Germinal center (tissue), 1 donor: ENCODE data around the gene DOCK1.

Experiments
- DNase-seq: peaks from one replicate; pipeline ENCODE4 v3.0.0; 2012; ENCODE audit warnings: mixed read lengths, low spot score

The DOCK1 gene

DNA sequence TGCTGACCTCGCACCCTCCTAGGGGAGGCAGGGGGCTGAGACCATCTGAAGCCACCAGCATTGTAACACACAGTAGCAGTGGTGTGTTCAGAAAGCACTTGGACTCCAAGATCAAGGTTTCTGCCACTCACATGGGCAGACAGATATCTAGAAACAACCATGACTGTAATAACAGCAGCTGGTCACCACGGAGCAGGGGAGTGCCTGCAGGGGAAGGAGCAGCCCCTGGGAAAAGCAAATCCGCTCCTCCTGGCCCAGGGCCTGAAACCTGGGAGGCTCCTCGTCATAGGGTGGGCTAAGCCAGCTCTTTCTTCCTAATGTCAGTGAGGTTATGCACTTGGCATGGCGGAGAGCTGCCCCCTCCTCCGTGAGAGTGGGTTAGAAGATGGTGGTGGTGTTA, 409.6 kb downstream of the DOCK1 start:
- DNase-seq = no peak

DNA sequence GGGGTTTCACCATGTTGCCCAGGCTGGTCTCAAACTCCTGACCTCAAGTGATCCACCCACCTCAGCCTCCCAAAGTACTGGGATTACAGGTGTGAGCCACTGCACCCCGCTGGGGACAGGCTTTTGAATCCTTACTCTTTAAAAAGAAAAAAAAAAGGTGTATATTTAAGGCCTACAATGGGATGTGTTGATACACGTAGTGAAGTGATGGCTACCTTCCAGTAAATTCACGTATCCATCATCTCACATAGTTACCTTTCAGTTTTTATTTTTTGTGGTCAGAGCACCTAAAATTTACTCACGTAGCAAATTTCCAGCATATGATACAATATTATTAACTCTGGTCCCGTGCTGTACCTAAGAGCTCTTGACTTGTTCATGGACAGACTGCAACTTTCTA, 410.7 kb downstream of the DOCK1 start:
- no peak for DNase-seq

DNA sequence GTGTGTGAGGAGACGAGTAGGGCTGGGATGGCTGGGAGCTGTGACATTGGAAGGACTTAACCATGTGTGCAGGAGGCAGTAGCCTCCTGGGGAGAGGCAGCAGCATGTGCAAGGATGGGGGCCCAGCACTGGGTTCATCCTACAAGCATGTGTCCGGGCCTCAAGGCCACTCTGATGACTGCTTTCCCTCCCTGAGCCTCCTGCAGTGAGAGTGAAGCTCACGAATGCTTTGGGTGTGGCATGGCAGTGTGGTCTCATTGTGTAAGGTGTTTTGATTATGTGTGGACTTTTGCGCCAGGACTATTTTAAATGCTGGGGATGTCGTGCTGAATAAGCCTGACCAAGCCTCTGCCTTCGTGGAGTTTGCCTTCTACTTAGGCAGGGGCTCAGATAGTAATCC, 413.2 kb downstream of the DOCK1 start:
- DNase-seq = no peak

DNA sequence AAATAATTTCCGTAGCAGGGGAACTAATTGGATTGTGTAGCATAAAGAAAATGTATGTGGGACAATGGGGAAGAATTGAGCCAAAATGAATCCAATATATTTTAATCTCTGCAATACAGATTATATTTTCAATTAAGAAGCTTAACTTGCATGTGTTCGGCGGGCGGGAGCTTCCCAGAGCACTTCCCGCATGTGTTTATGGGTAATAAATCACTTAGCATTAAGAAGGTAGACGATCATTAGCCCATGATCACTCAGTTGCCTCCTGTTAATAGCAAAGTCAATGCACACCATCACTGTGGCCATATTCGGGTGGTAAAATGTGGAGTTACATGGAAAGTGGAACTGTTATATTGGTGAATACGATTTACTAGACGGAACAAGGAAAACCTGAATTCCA, 414.0 kb downstream of the DOCK1 start:
- DNase-seq = no peak

DNA sequence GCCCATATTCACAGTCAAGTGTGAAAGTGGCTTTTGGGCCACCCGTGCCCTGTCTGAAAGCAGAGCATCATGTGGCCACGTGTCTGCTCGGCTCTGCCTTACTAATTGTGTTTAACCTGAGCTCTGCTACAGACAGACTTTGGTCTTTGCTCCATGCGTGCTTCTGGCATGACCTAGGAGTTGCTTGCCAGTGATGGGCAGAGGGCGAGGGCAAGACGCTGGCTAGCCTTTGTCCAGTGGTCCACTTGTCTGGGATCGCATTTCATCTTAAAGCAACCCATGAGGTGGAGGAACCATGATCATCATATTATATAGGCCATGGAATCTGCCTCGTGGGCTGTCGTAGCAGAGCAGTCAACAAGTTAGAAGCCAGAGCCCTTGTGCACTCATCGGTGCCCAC, 414.5 kb downstream of the DOCK1 start:
- no peak for DNase-seq

DNA sequence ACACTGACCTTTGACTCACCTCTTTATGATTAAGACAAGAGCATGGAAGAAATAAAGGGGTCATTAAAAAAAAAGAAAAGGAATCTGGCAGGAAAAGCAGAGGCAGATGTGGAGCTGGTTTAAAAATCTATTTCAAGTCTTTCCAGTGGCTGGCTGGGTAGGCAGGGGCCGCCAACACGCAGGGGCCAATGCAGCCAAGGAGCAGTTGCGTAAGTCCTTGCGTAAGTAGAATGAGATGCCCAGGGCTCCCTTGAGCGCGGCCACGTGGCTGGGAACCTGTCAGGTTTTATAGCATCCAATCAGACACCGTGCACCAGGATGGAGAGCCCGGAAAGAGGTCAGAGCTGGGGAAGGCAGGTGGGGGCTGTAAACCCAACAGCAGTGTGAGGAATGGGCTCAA, 414.9 kb downstream of the DOCK1 start:
- DNase-seq = no peak

DNA sequence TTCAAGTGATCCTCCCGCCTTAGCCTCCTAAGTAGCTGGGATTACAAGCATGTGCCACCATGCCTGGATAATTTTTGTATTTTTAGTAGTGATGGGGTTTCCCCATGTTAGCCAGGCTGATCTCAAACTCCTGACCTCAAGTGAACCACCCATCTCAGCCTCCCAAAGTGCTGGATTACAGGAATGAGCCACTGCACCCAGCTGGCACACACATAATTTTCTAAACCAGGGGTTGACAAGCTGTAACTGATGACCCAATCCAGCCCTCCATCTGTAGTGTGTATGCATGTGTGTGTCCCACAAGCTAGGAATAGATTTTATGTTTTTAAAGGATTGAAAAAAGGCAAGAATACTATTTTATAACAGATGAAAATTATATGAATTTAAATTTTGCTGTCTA, 417.1 kb downstream of the DOCK1 start:
- no peak for DNase-seq

DNA sequence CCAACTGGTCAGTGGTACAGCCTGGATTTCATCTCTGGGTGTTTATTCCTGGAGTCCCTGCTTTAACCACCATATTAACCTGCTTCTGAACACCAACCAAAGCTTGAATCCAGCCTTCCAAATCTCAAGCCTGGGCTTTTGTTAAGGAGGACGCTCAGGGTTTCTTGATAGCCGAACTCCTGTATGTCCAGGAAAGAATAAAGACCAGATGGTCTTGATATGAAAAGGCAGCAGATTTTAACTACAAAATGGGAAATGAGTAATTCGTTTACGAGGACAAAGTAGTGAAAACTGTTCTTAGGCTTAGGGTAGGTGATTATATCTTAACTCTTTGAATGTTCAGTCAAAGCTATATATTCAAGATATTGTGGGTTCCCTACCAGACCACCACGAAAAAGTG, 420.3 kb downstream of the DOCK1 start:
- DNase-seq = no peak

DNA sequence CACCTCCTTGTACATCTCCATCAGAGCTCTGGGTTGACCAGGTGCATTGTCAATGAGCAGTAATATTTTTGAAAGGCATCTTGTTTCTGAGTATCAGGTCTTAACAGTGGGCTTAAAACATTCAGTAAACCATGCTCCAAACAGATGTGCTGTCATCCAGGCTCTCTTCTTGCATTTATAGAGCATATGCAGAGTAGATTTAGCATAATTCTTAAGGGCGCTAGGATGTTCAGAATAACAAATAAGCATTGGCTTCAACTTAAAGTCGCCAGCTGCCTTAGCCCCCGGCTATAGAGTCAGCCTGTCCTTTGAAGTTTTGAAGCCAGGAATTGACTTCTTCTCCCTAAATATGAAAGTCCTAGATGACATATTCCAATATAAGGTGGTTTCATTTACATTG, 421.7 kb downstream of the DOCK1 start:
- DNase-seq = no peak

DNA sequence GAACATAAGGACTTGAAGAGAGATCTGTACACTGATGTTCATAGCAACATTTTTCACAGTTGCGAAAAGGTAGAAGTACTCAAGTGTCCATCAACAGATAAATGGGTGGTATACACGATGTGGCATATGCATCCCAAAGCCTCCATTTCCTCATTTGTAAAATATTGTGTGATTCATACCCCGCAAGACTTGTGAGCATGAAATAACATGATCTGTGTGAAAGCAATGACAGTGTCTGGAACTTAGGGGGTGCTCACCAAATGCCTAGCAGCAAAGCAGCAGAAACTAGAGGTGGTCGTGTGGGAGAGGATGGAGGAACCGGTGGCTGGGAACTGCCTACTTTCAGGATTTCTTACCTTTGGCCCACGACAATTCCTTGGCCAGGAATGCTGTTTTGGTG, 426.5 kb downstream of the DOCK1 start:
- DNase-seq = no peak

DNA sequence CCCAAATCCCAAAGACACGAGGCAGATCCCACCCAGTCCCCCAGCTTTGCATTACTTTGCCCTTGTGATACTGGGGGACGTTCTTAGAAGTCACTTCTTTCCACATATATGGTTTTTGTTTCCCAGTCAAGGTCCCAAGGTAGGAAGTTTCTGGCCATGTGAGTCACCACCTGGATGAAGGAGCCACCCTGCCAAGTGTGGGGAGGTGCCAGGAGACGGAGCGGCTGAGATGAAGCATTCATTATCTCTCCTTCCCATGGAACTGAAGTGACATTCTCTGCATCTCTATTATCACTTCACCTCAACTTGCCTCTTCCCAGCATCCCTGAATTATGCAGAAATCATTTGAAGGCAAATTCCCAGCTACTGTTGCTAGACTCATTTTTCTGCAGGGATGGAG, 427.4 kb downstream of the DOCK1 start:
- no peak for DNase-seq

DNA sequence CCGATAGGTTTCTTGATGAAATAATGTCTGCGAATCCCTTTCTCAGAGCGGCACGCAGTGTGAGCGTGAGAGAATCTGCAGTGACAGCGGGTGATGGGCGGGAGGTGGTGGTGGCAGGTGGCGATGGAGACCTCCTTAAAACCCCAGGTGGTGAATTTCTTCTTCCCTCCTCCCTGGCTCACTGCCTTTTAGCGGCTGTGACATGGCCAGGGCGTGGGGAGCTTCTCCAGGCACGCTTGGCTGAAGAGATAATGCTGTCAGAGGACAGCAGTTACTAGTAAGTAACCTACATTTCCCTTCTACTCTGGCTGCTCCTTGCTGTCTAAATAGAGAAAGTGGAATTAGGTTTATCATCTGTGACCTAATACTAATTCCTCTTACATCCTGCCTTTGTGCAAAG, 432.6 kb downstream of the DOCK1 start:
- no peak for DNase-seq

DNA sequence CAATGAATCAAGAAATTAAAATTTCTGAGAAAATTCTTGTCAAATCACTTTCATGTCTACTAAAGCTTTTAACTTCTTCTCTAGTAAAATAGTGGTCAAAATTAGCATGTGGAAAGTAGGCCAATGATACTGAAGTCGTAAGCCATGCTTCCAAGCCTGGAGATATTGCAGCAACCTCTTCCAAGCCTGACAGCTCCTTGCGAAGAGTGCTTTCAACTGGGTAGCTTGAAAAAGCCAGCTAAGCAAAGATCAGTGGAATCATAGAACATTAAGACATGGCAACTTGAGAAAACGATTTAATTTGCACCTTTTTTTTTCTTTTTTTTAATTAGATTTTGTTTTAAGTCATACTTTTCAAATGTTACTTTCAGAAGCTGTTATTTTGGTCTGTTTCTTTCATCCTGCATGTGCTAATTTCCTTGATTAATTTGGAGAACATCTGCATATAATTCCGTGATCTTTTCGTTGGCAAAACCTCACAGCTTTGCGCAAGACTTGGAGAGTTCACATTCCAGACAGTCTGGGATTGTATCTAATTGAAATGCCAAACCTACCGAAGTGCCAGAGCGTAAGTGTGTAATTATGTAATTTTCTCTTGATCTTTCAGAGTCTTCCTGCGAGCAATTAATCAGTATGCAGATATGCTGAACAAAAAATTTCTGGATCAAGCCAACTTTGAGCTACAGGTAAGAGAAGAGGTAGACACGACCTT, 433.3 kb downstream of the DOCK1 start:
- no peak for DNase-seq

DNA sequence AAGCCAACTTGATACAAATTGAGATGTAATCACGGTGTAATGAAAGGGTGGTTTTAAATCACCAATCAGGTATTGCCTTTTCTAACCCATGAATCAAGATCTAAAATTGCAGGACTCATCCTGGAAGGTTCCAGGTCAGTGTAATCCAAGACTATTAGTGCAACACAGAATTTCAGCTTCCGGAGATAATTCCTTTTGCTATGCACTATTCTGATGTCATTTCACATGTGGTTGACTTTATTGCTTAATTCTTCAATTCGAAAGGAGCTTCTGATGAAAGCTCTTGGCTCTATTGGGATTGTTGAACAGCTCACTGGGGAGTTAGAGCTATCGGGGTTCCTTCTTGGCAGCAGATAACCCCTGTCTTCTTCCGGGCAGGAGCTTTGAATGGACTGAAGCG, 438.6 kb downstream of the DOCK1 start:
- DNase-seq = no peak

DNA sequence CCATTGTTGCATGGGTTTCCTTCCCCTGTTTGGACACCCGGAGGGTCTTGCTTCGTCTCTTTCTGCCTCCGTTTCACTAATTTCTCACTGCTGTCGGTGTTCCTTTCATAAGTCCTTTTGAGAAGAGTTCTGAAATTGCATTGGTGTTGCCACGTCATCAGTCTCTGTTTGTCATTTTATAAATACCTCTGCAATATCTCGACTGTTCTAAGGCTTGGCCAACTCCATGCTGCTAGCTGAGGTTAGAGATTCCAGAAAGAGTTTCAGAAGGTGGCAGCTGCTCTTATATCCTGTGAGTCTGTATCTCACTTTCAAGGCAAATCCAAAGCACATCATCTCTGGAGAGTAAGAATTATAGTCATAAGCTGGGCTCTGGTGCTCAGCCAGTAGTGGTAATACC, 439.1 kb downstream of the DOCK1 start:
- DNase-seq = no peak

DNA sequence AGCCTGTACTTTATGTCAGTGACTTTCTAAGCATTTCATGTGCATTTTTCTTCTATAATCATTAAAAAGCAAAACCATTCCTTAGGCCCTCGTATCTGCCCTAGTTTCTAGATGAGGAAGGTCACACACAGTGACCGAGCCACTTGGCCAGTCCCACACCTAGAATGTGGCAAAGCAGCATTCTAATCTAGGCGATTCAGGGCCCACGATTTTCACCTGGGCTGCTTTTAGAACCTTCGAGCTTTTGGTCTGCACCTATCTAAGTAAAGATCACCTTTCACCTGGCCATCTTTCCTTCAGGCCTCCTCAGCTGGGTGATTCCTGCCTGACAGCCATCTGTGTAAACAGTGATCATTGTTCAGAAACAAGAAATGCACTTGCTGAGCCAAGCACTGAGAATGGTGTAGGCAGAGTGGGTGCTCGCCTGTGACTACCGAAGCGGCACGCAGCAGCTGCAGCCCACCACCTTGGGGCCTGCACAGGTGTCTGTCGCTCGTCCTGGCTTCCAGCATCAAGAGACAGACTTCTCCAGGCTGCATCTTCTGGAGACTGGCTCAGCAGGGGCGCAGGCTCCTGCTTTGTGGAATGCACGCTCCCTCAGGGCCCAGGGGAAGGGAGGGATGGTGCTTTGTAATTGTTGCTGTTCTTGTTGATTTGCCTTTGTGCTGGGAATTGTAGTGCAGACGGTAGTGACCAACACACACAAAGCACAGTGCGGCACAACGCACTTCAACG, 440.2 kb downstream of the DOCK1 start:
- DNase-seq = no peak

DNA sequence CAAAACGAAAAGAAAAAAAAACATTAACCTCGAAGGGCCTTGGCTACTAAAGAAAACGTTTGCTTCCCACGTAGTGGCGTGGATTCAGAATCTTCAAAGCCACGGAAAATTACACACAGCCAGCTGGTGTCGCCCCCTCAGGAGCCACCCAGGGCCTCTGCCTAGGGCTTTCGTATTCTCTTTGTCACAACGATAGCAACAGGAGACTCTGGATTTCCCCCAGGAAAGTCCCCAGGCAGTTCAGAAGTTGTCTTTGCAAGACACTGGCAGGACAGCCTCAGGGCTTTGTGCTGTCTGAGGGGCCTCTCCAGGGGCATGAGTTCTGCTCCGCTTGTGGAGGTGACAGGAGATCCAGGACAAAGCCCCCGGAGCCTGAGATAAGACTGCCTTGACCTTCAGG, 441.4 kb downstream of the DOCK1 start:
- DNase-seq = no peak

DNA sequence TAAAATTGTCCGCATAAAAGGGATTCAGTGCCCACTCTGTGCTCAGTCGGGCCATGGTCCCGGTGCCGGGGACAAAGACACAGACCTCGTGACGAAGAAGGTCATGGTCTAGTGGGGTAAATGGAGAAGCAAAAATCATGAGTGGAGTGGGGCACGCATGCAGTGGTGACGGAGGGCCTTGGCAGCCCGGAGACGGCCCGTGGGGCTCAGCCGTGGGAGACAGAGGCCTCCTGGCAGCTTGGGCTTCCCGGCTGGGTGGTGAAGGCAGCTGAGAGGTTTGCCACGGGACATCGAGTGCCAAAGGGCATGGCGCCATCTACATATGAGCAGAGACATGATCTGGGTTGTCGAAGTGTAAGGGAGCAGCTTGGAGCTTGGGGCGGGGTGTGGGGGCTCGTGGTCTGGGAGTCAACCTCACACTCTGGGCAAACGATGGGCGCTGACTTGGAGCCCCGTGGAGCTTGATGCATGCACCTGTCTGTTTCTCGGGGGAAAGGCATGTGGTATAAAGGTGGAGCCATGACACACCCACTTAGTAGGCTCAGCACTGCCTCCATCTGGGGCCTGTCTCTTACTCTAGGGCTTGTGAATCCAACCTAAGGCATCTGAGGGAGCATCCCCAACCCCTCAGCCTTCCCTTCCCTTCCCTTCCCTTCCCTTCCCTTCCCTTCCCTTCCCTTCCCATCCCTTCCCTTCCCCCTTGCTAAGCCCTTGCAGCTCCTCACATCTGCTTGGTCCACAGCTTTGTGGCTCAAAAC, 442.2 kb downstream of the DOCK1 start:
- DNase-seq = no peak

DNA sequence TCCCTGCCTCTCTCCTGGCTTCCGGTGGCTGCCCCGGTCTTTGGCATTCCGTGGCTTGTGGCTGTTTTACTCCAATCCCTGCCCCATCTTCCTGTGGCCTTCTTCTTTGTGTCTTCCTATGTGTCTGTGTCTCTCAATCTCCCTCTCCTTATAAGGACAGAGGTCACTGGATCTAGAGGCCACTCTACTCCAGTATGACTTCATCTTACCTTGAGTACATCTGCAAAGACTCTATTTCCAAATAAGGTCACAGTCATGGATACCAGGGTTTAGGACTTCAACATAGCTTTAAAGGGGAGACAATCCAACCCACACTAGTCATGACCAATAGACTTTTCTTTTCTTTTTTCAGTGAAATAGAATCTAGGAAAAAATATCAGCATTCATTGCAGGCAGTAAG, 444.5 kb downstream of the DOCK1 start:
- no peak for DNase-seq

DNA sequence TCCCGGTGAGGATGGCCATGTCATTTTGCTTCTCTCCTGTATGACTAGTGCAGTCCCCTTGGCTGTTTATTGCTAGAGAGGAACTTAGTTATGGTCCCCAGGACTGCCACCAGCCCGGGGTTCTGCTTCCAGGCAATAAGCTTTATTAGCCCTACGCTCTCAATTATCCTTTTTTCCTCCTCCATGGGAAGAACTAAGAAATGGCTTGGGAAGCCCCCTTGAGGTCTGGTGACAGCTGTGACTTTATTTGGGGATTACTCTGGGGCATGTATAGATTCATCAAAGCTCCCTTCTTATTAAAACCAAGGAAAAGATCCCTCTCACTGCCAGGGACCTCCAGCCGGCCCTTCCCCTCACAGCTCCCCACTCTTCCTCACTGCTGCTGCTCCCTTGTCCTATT, 446.3 kb downstream of the DOCK1 start:
- DNase-seq = no peak

DNA sequence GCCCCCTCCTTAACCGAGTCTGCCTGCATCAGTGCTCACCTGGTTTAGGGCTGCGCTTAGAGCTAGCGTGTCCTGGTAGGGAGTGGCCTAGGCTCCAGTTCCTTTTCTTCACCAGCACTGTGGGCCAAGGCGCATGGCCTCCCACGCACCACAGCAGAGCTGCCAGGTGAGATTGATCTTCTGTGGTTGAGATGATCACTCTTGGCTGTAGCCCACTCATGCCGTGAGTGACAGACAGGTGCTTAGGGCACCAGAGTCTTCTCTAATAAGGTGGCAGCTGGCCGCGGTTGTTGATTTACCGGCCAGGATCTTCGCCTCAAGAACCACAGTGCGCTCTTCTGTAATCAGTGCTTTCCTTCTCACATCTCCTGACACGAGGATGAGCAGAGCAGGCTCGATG, 448.3 kb downstream of the DOCK1 start:
- DNase-seq = no peak

DNA sequence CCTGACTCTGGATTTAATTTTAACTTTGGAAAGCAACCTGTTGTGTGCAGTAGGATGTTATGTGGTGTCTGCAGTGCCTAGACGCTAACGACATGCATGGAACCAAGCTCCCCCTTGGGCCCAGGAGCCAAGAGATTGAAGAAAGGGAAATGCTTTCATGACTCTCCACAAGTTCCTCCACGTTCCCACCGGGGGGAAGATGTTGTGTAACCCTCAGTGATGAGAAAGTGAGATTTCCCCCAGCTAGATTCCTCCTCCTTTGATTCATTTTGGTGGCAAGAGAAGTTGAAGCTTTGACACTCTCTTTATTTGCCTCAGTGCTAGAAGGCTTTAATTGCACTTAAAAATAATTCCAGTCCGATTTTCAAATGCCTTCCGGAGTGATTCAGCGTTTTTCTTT, 449.0 kb downstream of the DOCK1 start:
- DNase-seq = no peak

DNA sequence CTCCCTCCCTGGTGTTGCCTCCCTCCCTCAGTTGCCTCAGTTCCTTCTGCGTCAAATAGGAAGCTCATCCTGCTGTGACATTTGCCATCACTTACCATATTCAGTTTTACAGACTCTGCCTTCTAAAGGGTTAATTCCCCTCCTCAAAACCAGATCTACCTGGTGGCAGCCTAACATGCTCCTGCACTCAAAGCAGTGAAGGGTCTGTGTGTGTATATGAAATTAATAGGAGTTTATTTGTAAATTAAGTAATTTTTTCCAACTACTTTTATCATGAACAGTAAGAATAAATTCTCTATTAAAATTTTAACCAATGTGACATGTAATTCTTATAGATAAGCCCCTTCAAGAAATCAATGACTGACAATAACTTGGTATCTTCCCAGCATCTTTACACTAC, 449.8 kb downstream of the DOCK1 start:
- no peak for DNase-seq
